H1 (cell line): Measurements from ENCODE around the gene ANKRD6.

ENCODE experiments used
- CREB1 ChIP-seq: IDR thresholded peaks from 2 replicates; pipeline ENCODE4 v1.6.1; 2012; ENCODE audit warnings: inconsistent platforms
- EP300 ChIP-seq, 2 experiments: IDR thresholded peaks; 1 replicate in 1 of 2; 2 replicates in 1 of 2; pipeline ENCODE4 v1.6.1; 2011 to 2012; ENCODE audit warnings: low read depth in 2 of 2, low read length in 2 of 2, mild to moderate bottlenecking in 2 of 2, borderline replicate concordance in 1 of 2, inconsistent platforms in 1 of 2, moderate library complexity in 1 of 2
- EZH2 ChIP-seq: fragments of 200-600 bp; sonication (generic); IDR thresholded peaks from 2 replicates; pipeline ENCODE4 v1.7.1; 2012; ENCODE audit warnings: low read depth, mild to moderate bottlenecking, moderate library complexity, low read length, inconsistent platforms; ENCODE audit not compliant: severe bottlenecking
- POLR2A ChIP-seq, 2 experiments: IDR thresholded peaks; 1 replicate in 1 of 2; 2 replicates in 1 of 2; pipeline ENCODE4 v1.6.1; 2011; ENCODE audit warnings: low read depth in 2 of 2, low read length in 2 of 2, mild to moderate bottlenecking in 2 of 2; ENCODE audit errors: control extremely low read depth in 1 of 2
- POLR2AphosphoS5 ChIP-seq: IDR thresholded peaks from 2 replicates; pipeline ENCODE4 v1.6.1; 2011; ENCODE audit warnings: low read depth, low read length
- RAD21 ChIP-seq, 2 experiments: IDR thresholded peaks in 1 of 2; conservative IDR thresholded peaks in 1 of 2; 2 replicates each; pipeline ENCODE4 v1.6.1; 2011; ENCODE audit warnings: low read depth in 2 of 2, low read length in 2 of 2, improper control_type of control experiment in 1 of 2, inconsistent platforms in 1 of 2, mild to moderate bottlenecking in 1 of 2, moderate library complexity in 1 of 2
- SIN3A ChIP-seq, 2 experiments: IDR thresholded peaks in 1 of 2; conservative IDR thresholded peaks in 1 of 2; 2 replicates each; pipeline ENCODE4 v1.6.1; 2011 to 2012; ENCODE audit warnings: low read length in 2 of 2, improper control_type of control experiment in 1 of 2, low read depth in 1 of 2, mild to moderate bottlenecking in 1 of 2
- TF ChIP-seq, protein P1 (sequence below), 3 experiments: IDR thresholded peaks; 1 replicate in 2 of 3; 2 replicates in 1 of 3; pipeline versions ENCODE4 v1.5.1 to v1.6.1; 2011; ENCODE audit warnings: low read length in 3 of 3, mild to moderate bottlenecking in 3 of 3, inconsistent platforms in 2 of 3, low read depth in 1 of 3, moderate library complexity in 1 of 3; ENCODE audit not compliant: insufficient read depth in 1 of 3; ENCODE audit errors: control extremely low read depth in 1 of 3

DNA sequence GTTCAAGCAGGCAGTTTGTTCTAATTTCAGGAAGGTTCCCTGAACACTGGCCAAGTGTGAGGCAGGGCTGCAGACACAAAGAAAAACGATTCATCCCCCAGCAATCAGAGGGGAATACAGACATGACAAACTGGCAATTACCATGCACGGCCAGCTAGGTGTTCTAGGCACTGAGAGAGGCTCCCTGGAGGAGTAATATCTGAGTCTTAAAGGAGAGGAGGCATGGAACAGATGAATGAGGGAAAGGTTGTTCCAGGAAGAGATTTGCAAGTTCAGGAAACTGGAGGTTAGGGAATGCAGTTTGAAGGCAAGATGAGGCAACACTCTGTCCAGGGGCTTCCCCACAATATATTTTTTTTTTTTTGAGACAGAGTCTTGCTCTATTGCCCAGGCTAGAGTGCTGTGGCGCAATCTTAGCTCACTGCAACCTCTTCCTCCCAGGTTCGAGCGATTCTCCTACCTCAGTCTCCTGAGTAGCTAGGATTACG is 32.0 kb upstream of the ANKRD6 start:
- TF ChIP-seq EP300 (IDR thresholded peaks at IDR 0.05; ENCODE audit: borderline replicate concordance in 1 of 2, low read depth in 2 of 2, low read length in 2 of 2) (no peak), SIN3A (conservative IDR thresholded peaks at IDR 0.05 in 1 of 2, IDR thresholded peaks at IDR 0.05 in 1 of 2; ENCODE audit: low read depth in 1 of 2, low read length in 2 of 2) (no peak), POLR2A (IDR thresholded peaks at IDR 0.05; ENCODE audit: control extremely low read depth in 1 of 2, low read depth in 2 of 2, low read length in 2 of 2) (no peak), EZH2 (no peak), POLR2AphosphoS5 (no peak), RAD21 (IDR thresholded peaks at IDR 0.05 in 1 of 2, conservative IDR thresholded peaks at IDR 0.05 in 1 of 2; ENCODE audit: low read depth in 2 of 2, low read length in 2 of 2) (no peak), CREB1 (no peak)
- TF ChIP-seq, protein P1, sequence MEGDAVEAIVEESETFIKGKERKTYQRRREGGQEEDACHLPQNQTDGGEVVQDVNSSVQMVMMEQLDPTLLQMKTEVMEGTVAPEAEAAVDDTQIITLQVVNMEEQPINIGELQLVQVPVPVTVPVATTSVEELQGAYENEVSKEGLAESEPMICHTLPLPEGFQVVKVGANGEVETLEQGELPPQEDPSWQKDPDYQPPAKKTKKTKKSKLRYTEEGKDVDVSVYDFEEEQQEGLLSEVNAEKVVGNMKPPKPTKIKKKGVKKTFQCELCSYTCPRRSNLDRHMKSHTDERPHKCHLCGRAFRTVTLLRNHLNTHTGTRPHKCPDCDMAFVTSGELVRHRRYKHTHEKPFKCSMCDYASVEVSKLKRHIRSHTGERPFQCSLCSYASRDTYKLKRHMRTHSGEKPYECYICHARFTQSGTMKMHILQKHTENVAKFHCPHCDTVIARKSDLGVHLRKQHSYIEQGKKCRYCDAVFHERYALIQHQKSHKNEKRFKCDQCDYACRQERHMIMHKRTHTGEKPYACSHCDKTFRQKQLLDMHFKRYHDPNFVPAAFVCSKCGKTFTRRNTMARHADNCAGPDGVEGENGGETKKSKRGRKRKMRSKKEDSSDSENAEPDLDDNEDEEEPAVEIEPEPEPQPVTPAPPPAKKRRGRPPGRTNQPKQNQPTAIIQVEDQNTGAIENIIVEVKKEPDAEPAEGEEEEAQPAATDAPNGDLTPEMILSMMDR (IDR thresholded peaks at IDR 0.05; ENCODE audit: control extremely low read depth in 1 of 3, insufficient read depth in 1 of 3, low read depth in 1 of 3, low read length in 3 of 3): no peak
